ENCODE results near the gene VWA5B2.

Gene VWA5B2

GRCh38 chr3:184275961-184276910 is 46.9 kb downstream of the VWA5B2 start, which contains the start of gene ECE2:
Gene ECE2 (plus strand): TSS chr3:184276022. CDS start chr3:184276154, 132 bp downstream.
- DNase-seq (ENCODE audit: low read depth): no peak

GRCh38 chr3:184277366-184277765 is 48.0 kb downstream of the VWA5B2 start:
- DNase-seq (ENCODE audit: low read depth): no peak

- no peak for DNase-seq (ENCODE audit: low read depth)
Measured at GRCh38 chr3:184282941-184283340, 53.6 kb downstream of the VWA5B2 start.

GRCh38 chr3:184283681-184284080 is 54.3 kb downstream of the VWA5B2 start:
- no peak for DNase-seq (ENCODE audit: low read depth)

GRCh38 chr3:184284696-184285095 is 55.3 kb downstream of the VWA5B2 start:
- peak; percentile 81 for DNase-seq (ENCODE audit: low read depth)

- DNase-seq (ENCODE audit: low read depth): peak; percentile 48
Measured at GRCh38 chr3:184289426-184289938, 60.1 kb downstream of the VWA5B2 start.

GRCh38 chr3:184290331-184290730 is 60.9 kb downstream of the VWA5B2 start:
- DNase-seq (ENCODE audit: low read depth): no peak

GRCh38 chr3:184291044-184291737 is 61.8 kb downstream of the VWA5B2 start:
- DNase-seq (ENCODE audit: low read depth): no peak
